Measurements from ENCODE around the gene PDE8B. TPM values are rescaled to one million over a fixed set of nuclear protein-coding genes. Genes with fewer than 3 reads are reported as not detected.

Gene PDE8B
- total RNA-seq, 1 experiment from 2014 or later, result 0.07 TPM

- no peak overlapping the region for H3K18ac ChIP-seq (ENCODE audit: insufficient read length, low read depth, low read length)
- H3K4me1 ChIP-seq (ENCODE audit: insufficient read depth, low read length), result no peaks in the 10 kb centered on the region; the same call in 1 of the 2 replicates
- H2BK15ac ChIP-seq (ENCODE audit: low read depth, low read length), result no peak overlapping the region
- no peak overlapping the region for H2BK12ac ChIP-seq (ENCODE audit: insufficient read length, low read depth, low read length)
- no peak overlapping the region for H3K23ac ChIP-seq (ENCODE audit: insufficient read length, low read depth, low read length)
- no peak overlapping the region for H2AFZ ChIP-seq (ENCODE audit: low read length)
- no peak overlapping the region for H3T11ph ChIP-seq (ENCODE audit: low read length)
- peaks cover 5% of the 10 kb centered on the region; the same call in 1 of the 2 replicates for H3K27me3 ChIP-seq (ENCODE audit: insufficient read depth, low read length)
- Mint-ChIP-seq H3K27ac (no peak overlapping the region), H3K4me3 (no peak overlapping the region), H3K36me3 (ENCODE audit: insufficient read depth in 1 of 3, low read depth in 3 of 3) (no peaks in the 10 kb centered on the region), H3K27me3 (ENCODE audit: low read depth) (peaks cover 49% of the 10 kb centered on the region), H3K9me3 (no peaks in the 10 kb centered on the region), H3K4me1 (peaks cover 6 to 13% of the 10 kb centered on the region in 2 experiments)
- DNase-seq, result no peak
- no peak for TF ChIP-seq CTCF (conservative IDR thresholded peaks at IDR 0.05)
- no peaks in the 10 kb centered on the region for H3K79me2 ChIP-seq (ENCODE audit: insufficient read depth, low read length)
- H4K8ac ChIP-seq (replicated peaks; ENCODE audit: insufficient read length, low read depth, low read length), result no peak overlapping the region
- no peak overlapping the region for H4K91ac ChIP-seq (ENCODE audit: insufficient read length, low read depth, low read length)
- no peak overlapping the region for H2BK120ac ChIP-seq (ENCODE audit: low read depth, low read length, poor library complexity, severe bottlenecking)
- no CpG with 5 or more reads among the region's 1 CpG for WGBS (ENCODE audit: extremely low coverage, insufficient read length, low lambda C conversion rate)
- no peak overlapping the region for H3K56ac ChIP-seq (ENCODE audit: insufficient read length, low read depth, low read length)
- H3K14ac ChIP-seq (ENCODE audit: insufficient read depth, low read length), result no peak overlapping the region
- no peaks in the 10 kb centered on the region for H3K9me3 ChIP-seq (ENCODE audit: control insufficient read depth, low read depth, low read length)
- H2BK20ac ChIP-seq (ENCODE audit: low read depth, low read length, poor library complexity, severe bottlenecking), result no peak overlapping the region
- no peak overlapping the region for H3K4ac ChIP-seq (ENCODE audit: low read depth, low read length)
- H4K20me1 ChIP-seq (ENCODE audit: control insufficient read depth, insufficient read depth, insufficient read length), result peaks cover 2% of the 10 kb centered on the region
- no peak overlapping the region for H3K27ac ChIP-seq (ENCODE audit: insufficient read length, low read depth, low read length)
- H3K4me2 ChIP-seq (ENCODE audit: insufficient read depth, insufficient read length, low read length), result no peak overlapping the region
- no peak overlapping the region for H2BK5ac ChIP-seq (ENCODE audit: insufficient read length, low read length)
- H3K9ac ChIP-seq (ENCODE audit: extremely low read depth, insufficient read length, low read length), result no peak overlapping the region
- H4K5ac ChIP-seq (ENCODE audit: insufficient read length, low read depth, low read length), result no peak overlapping the region
- H3K79me1 ChIP-seq (ENCODE audit: insufficient read depth, low read depth, low read length, poor library complexity, severe bottlenecking), result no peaks in the 10 kb centered on the region
- H2AK5ac ChIP-seq (ENCODE audit: insufficient read length, low read length), result no peak overlapping the region
- no peaks in the 10 kb centered on the region for H3K23me2 ChIP-seq (ENCODE audit: insufficient read length, low read depth, low read length, poor library complexity, severe bottlenecking)
Observed at GRCh38 chr5:77304388-77304787, 93.9 kb downstream of the PDE8B start.
